ENCODE data around the gene GPR61.

Gene GPR61

GRCh38 chr1:109573785-109574184, 34.1 kb downstream of the GPR61 start:
- peak; percentile 9 for DNase-seq

DNA sequence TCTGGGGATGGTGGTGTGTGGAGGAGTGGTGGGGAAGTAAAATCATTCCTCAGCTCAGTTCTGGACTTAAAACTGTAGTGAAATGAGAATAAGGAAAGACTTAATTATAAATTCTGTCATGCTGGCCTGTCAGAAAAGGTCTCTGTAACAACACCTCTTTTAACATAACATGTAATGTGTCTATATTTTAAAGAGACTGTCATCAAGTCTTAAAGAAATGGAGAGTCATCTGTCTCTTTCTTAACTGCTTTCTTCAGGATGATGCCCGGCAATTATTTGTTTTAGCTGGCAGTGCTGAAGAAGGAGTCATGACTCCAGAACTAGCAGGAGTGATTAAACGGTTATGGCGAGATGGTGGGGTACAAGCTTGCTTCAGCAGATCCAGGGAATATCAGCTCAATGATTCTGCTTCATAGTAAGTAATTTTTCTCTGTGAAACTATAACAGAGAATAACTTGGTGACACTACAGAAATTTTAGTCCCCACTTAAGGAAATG, 39.3 kb downstream of the GPR61 start:
- no peak for DNase-seq

GRCh38 chr1:109579491-109579890, 39.8 kb downstream of the GPR61 start:
- no peak for DNase-seq

GRCh38 chr1:109582021-109582420, 42.3 kb downstream of the GPR61 start:
- no peak for DNase-seq

- DNase-seq = no peak
Measured at GRCh38 chr1:109584766-109585165, 45.1 kb downstream of the GPR61 start.

- no peak for DNase-seq
Measured at GRCh38 chr1:109586055-109586454, 46.4 kb downstream of the GPR61 start.

DNA sequence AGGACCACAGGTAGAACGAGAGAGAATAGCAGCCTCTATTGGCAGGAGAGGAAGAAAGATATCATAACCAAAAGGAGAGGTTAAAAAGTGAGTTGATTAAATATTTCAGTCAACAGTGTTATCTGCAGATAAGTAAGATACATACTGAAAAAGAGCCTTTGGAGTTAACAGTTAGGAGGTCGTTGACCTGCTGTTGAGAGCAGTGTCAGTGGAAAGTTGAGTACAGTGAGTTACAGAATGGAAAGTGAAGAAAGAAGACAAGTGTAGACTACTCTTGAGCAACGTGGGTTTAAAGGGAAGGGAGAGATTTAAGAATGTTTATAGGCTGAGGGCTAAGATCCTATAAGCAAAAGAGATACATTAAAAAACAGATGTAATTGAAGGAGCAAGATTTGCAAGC, 49.5 kb downstream of the GPR61 start:
- DNase-seq = no peak

DNA sequence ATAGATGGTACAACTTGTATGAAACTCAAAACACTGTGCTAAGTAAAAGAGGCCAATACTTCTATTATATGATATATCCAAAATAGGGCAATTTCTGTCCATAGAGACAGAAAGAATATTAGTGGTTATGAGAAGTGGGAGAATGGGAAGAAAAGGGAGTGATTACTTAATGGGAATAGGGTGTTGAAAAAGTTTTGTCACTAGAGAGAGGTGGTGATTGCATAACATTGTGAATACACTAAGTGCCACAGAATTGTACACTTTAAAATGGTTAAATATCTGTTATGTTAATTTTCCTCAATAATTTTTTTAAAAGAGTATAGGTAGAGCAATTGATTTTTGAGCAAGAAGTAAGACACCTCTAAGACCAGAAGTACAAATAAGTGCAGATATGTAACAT, 50.0 kb downstream of the GPR61 start:
- no peak for DNase-seq

GRCh38 chr1:109592916-109593315, 53.2 kb downstream of the GPR61 start:
- no peak for DNase-seq

DNA sequence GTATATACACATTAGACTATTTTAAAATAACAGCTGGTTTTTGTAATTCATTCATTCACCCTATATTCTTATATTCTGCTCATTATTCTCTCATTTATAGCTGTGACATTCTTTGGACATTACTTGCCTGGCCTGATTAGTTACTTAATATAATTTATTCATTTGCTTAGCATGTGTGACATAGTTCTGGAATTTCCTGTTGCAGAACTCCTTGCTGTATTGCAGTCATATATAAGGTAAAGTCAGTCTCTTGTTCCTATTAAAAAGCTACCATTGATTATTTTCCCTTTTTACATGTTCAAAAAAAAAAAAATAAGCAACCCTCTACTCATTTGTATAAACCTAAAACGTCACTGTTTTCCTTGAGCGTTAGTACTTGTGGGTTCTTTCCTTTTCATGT, 55.9 kb downstream of the GPR61 start:
- no peak for DNase-seq

All from DMS79 (cell line).